GM13976 (cell line): ENCODE measurements around the gene LMO3.

Experiments
- DNase-seq: peaks from one replicate; pipeline ENCODE4 v3.0.0; 2012; ENCODE audit warnings: low spot score
- CTCF ChIP-seq: IDR thresholded peaks from 2 replicates; pipeline ENCODE4 v1.5.1; 2012; ENCODE audit warnings: borderline replicate concordance, mild to moderate bottlenecking; ENCODE audit not compliant: insufficient read depth; ENCODE audit errors: extremely low read depth, missing control alignments, control extremely low read depth
- in situ Hi-C: fragments of 300-500 bp; cut with MboI; formaldehyde crosslinking; loops from one replicate; pipeline ENCODE4 v1.12.0; 2022; ENCODE audit warnings: low sequenced_read_pairs, mixed read lengths, inconsistent platforms; ENCODE audit not compliant: unreplicated experiment

LMO3 gene

GRCh38 chr12:16606117-16606200 is at the start of gene LMO3:
LMO3 (minus strand) TSS chr12:16606162; CDS start chr12:16600860, 5,302 bp downstream.
- DNase-seq = no peak
- no peak for TF ChIP-seq CTCF
- in situ Hi-C loops = no loop called here

GRCh38 chr12:16636435-16637055 is 30.6 kb upstream of the LMO3 start:
- DNase-seq = peak; percentile 50
- TF ChIP-seq CTCF = no peak
- in situ Hi-C loops = no loop called here

GRCh38 chr12:16634786-16635185 is 28.8 kb upstream of the LMO3 start:
- no peak for TF ChIP-seq CTCF
- in situ Hi-C loops = no loop called here
- no peak for DNase-seq

GRCh38 chr12:16626991-16627390 is 21.0 kb upstream of the LMO3 start:
- no peak for TF ChIP-seq CTCF
- no peak for DNase-seq
- in situ Hi-C loops = no loop called here

- in situ Hi-C loops = no loop called here
- DNase-seq = no peak
- TF ChIP-seq CTCF = peak; percentile 31
These were observed 16.4 kb upstream of the LMO3 start for GRCh38 chr12:16622338-16622737.

GRCh38 chr12:16619537-16619936 is 13.6 kb upstream of the LMO3 start:
- DNase-seq = no peak
- TF ChIP-seq CTCF = no peak
- in situ Hi-C loops = no loop called here

- TF ChIP-seq CTCF = no peak
- in situ Hi-C loops = no loop called here
- no peak for DNase-seq
These were observed 12.3 kb upstream of the LMO3 start for GRCh38 chr12:16618256-16618655.
